ENCODE data around the gene NUDT22. TPM values are rescaled to one million over a fixed set of nuclear protein-coding genes. Genes with fewer than 3 reads are reported as not detected.

The NUDT22 gene
- total RNA-seq, 1 donor from 2014 or later: 11.2 TPM

DNA sequence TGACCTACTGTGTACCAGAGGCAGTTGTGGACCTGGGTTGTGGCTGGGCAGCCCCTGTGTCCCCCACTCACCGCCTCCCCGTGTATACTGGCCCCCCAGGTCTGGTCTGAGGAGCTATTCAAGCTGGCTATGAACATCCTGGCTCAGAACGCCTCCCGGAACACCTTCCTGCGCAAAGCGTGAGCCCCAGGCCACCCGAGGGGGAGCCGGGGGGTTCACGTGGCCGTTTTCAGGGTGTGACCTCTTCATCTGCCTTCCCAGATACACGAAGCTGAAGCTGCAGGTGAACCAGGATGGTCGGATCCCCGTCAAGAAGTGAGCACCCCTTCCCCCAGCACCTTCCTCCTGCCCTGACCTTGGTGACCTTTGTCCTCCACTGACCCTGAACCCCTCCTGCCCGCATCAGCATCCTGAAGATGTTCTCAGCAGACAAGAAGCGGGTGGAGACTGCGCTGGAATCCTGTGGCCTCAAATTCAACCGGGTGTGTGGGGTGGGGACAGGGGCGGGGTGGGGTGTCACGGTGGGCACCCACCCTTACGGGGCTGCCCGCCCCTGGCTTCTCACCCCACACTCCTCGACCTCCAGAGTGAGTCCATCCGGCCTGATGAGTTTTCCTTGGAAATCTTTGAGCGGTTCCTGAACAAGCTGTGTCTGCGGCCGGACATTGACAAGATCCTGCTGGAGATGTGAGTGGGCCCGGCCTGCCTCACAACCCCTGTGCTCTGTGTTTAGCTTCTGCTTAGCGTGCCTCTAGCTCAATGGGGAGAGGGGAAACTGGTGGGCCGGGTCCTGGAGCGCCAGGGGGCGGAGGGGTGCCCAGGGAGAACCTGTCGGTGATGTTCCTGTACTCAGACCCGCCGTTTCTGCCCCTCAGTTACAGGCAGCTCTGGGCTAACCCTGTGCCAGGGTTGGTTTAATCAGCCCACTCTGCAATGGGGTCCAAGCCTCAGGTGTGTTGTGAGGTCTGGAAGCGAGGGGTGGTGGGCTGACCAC, 29.4 kb downstream of the NUDT22 start:
- no peak for DNase-seq

DNA sequence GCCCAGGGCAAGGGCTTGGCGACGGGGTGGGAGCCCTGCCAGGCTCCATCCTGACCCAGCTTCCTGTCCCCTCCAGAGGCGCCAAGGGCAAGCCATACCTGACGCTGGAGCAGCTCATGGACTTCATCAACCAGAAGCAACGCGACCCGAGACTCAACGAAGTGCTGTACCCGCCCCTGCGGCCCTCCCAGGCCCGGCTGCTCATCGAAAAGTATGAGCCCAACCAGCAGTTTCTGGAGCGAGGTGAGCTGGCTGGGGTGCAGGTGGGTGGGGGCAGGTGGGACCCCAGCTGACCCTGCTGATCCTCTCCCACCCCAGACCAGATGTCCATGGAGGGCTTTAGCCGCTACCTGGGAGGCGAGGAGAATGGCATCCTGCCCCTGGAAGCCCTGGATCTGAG, 30.2 kb downstream of the NUDT22 start:
- DNase-seq: no peak

DNA sequence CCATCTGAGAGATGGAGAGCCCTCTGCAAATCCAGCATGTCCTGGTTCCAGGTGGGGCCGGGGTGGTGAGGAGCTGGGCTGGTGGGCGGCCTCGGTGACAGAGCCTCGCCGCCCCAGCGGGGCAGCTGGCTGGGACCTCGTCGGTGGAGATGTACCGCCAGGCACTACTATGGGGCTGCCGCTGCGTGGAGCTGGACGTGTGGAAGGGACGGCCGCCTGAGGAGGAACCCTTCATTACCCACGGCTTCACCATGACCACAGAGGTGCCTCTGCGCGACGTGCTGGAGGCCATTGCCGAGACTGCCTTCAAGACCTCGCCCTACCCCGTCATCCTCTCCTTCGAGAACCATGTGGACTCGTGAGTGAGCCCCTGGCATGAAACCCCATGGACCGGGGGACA, 32.3 kb downstream of the NUDT22 start:
- DNase-seq: no peak

DNA sequence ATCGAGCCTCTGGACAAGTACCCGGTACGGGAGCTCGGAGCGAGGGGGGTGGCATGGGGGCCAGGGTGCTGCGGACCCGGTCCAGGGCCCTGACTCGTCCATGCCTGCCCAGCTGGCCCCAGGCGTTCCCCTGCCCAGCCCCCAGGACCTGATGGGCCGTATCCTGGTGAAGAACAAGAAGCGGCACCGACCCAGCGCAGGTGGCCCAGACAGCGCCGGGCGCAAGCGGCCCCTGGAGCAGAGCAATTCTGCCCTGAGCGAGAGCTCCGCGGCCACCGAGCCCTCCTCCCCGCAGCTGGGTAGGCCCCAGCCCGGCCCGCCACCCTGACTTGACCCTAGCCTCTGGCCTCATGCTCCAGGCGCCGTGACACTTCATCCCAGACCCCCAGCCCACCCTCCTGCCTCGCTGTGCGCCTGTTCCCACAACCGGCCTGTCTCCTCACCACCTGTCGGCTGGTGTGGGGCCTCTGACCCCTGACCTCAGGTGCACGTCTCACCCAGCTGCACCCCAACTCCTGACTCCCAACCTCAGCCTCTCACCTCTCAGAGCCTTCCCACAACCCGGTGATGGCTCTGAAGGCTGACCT, 33.0 kb downstream of the NUDT22 start:
- no peak for DNase-seq

DNA sequence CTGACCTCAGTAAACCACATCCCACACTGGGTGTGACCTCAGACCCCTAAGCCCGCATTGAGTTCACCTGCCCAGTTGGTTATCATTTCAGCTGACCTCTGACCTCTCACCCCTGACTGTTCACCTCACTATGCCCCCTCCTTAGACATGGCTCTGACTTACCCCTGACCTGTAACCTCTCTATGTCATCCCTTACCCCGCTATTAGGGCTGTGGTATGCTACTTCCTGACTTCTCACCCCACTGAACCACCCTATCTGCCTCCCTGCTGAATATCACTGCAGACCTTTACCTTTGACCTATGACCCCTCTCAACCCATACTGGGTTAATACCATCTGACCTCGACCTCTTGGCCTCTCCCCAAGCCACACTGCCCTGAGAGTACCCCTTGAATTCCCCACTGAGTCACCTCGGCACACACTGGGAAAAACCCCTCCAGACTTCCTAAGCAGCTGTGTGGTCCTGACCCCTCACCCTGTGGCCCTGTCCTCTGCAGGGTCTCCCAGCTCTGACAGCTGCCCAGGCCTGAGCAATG, 33.5 kb downstream of the NUDT22 start:
- no peak for DNase-seq

DNA sequence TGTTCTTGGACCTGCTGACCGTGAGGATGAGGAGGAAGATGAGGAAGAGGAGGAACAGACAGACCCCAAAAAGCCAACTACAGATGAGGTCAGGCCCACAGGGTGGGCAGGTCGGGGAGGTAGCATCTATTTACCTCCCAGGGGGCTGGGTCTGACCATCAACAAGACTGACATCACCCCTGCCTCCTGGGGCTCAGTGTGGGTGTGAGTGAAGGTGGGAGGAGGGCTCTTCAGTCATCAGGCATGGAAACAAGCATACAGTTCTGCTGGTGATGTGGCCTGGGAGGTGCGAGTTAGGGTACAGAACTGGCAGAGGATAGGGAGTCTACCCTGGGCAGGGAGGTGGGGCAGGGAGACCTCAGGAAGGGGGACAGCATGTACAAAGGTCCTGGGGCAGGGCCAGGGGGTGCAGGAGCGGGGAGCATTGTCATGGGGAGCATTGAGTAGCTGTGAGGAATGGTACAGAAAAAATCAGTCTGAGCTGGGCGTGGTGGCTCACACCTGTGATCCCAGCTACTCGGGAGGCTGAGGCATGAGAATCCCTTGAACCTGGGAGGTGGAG, 34.2 kb downstream of the NUDT22 start:
- no peak for DNase-seq

DNA sequence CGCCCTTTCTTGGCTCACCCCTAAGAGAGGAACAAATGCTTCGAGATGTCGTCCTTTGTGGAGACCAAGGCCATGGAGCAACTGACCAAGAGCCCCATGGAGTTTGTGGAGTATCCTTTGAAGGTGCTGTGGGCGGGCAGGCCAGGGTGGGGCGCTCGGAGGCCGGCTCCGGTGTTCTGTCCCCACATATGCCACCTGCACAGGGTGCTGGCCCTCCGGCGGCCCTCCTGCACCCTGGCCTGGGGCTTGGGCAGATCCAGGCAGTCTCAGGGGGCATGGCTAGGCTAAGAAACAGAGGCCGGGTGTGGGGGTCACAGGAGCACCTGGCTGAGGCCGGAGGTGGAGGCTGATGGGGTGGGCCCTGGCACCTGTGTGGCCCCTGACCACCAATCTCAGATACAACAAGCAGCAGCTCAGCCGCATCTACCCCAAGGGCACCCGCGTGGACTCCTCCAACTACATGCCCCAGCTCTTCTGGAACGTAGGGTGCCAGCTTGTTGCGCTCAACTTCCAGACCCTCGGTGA, 35.5 kb downstream of the NUDT22 start:
- no peak for DNase-seq

DNA sequence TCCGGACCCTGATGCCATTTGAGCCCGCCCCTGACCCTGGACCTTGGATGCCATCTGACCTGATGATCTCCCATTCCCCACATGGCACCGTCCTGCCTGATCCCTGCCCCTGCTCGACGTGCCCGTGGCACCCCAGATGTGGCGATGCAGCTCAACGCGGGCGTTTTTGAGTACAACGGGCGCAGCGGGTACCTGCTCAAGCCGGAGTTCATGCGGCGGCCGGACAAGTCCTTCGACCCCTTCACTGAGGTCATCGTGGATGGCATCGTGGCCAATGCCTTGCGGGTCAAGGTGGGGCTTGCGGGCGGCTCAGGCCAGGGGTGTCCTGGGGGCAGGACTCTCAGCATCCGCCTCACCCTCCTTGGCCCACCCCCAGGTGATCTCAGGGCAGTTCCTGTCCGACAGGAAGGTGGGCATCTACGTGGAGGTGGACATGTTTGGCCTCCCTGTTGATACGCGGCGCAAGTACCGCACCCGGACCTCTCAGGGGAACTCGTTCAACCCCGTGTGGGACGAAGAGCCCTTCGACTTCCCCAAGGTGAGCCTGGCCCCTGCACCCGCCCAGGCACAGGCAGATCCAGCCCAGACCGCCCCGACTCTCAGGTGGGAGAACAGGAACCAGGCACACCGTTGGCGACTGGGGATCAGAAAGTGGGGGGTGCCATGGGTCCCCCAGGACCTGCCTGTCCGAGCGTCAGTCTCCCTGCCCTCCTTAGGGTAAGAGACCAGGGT, 36.4 kb downstream of the NUDT22 start:
- DNase-seq: no peak

DNA sequence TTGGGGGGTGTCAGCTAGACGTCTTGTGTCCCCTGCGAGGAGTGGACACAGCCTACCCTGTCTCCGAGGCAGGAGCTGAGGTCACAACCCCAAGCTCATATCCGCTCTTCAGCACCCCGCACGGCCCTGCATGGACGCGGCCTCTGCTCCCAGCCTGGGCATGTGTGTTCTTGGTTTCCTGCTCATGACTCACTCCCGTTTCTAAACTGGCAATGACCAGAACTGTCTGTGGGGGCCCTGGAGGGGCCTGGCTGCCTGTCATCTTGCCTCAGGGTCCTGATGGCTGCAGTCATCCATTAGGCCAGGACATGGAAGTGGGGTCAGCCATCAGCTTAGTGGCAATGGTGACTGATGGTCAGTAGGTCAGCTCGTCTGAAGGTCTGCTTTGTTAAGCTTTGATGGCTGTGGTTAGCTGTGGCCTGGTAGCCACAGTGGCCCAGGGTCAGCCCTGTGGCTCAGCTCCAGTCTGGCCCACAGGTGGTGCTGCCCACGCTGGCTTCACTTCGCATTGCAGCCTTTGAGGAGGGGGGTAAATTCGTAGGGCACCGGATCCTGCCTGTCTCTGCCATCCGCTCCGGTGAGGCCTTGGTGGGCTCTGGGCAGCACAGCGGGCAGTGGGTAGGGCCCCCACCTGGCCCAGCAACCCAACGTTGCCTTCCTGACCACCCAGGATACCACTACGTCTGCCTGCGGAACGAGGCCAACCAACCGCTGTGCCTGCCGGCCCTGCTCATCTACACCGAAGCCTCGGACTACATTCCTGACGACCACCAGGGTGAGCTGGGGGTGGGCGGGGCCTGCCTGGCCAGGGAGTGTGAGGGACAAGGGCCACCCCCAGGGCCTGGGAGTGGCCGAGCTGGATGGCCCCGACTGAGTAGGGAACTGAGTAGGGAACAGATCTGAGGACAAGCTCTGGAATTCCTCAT, 37.2 kb downstream of the NUDT22 start:
- DNase-seq: no peak

DNA sequence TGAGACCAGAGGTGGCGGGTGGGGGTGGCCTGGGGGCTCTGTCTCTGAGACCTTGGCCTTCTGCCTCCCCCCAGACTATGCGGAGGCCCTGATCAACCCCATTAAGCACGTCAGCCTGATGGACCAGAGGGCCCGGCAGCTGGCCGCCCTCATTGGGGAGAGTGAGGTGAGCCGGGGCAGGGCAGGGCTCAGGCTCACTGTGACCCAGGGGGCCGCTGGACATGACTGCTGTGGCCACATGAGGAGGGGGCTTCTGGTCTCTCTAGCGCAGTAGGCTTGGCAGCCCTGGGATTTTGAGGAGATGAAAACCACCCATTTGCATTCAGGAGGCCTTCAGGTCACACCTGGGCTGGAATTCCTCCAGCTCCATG, 37.9 kb downstream of the NUDT22 start:
- DNase-seq: no peak

DNA sequence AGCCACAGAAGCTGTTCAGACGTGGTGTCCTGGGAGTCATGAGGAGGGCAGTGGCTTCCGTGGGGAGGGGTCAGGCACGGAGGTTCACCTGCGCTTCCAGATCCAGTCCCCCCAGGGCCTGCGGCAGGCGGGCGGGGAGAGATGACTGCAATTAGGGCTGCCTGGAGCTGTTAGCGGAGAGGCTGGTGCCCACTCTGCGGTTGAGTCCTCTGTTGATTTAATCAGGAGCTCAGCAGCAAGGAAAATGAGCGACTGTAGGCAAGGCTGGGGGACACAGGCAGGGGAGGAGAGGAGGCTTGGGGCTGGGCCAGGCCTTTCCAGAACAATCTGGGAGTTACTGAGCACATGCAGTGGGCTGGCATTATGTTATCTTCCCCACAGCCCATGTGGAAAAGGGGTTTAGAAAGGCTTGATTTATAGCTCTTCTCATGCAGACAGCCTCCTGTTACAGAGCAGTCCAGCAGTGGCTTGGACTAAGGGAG, 38.3 kb downstream of the NUDT22 start:
- DNase-seq: no peak

DNA sequence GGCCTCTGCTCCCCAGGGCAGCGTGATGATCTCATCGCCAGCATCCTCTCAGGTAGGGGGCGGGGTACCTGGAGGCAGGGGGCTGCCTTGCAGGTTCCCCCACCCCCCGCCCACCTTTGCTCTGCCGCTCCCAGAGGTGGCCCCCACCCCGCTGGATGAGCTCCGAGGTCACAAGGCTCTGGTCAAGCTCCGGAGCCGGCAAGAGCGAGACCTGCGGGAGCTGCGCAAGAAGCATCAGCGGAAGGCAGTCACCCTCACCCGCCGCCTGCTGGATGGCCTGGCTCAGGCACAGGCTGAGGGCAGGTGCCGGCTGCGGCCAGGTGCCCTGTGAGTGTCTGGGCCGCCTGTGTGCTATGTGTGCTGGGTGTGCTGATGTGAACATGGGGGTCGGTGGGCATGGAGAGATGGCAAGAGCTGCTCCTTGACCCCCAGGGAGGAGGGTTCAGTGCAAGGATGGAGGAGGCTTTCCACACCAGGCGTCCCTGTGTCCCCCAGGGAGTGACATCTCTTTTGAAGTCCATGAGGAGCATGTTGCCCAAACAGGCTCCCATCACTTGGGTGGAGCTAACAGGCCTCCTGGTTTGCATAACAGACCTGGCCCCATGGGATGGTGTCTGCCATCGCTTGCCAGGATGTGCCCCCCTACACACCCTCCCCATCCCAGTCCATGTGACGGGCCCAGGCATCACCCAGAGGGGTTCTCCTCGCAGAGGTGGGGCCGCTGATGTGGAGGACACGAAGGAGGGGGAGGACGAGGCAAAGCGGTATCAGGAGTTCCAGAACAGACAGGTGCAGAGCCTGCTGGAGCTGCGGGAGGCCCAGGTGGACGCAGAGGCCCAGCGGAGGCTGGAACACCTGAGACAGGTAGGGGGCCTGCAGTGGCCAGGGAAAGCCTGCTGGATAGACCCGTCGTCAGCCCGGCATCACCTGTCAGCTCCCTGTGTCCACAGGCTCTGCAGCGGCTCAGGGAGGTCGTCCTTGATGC, 39.4 kb downstream of the NUDT22 start:
- DNase-seq: no peak

DNA sequence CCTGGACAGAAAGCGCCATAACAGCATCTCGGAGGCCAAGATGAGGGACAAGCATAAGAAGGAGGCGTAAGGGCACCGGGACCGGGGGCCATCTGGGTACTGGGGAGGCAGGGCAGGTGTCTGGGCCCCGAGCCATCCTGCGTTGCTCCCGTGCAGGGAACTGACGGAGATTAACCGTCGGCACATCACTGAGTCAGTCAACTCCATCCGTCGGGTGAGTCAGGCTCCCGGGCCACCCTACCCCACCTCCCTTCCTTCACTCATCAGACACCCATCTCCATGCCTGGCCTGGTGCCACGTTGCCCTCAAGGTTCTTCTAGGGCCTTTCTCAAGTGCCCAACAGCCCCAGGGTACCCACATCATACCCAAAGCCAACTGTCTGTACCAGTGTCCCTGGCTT, 40.3 kb downstream of the NUDT22 start:
- DNase-seq: no peak

DNA sequence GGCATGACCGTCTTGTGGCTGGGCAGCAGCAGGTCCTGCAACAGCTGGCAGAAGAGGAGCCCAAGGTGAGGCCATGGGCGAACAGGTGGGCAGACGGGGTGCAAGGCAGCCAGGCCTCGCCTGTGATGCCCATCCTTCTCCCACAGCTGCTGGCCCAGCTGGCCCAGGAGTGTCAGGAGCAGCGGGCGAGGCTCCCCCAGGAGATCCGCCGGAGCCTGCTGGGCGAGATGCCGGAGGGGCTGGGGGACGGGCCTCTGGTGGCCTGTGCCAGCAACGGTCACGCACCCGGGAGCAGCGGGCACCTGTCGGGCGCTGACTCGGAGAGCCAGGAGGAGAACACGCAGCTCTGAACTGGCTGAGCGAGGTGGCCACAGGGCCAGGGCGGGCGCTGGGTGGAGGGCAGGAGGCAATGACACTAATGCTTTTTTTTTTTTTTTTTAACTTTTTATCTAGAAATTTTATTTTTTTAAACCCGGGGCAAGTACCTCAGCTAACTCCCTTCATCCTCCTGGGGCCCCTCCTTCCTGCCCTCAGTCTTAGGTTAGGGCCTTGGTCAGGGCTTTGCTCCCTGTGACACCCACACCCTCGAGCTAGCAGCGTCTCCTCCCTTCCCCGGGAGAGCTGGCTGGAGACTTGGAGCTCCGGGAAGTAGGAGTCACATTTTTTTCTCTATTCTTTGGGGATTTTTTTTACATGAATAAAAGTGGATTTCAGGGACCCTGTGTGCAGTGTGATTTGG, 41.3 kb downstream of the NUDT22 start:
- DNase-seq: no peak

DNA sequence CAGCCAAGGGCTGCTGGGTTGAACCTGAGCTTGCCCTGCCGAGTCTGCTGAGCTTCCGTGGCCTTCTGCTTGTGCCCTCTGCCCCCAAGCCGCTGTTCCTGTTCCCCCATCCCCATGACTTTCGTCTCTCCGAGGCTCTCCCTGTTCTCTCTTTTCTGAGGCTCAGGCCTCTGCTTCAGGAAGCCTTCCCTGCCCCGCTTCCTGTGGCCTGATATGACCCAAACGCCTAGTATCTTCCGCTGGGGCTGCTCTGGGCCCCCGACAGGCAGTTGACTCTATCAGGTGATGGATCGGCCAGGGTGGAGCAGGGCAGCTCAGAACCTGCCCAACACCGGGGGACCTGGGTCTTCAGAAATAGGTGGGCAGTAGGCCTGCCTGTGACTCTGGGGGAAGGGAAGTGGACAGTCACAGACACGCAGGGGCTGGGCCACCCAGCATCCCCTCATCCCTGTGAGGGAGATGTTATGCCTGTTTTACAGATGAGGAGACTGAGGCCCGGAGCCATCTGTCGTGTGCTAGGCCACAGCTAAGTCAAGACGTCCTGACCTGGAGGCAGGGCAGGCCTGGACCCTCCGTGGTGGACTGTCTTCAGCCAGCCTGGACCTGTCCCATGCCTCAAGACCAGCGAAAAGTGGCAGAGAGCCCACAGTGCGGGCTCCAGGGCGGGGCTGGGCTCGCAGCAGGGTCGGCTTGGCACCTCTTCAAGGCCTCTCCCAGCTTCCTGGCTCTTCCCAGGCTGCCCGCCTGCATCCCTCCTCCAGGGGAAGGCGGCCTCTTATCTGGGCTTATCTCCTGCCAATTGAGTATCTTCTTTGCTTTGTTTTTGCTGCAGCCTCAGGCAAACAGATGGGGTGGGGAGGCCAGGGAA, 42.2 kb downstream of the NUDT22 start:
- no peak for DNase-seq

DNA sequence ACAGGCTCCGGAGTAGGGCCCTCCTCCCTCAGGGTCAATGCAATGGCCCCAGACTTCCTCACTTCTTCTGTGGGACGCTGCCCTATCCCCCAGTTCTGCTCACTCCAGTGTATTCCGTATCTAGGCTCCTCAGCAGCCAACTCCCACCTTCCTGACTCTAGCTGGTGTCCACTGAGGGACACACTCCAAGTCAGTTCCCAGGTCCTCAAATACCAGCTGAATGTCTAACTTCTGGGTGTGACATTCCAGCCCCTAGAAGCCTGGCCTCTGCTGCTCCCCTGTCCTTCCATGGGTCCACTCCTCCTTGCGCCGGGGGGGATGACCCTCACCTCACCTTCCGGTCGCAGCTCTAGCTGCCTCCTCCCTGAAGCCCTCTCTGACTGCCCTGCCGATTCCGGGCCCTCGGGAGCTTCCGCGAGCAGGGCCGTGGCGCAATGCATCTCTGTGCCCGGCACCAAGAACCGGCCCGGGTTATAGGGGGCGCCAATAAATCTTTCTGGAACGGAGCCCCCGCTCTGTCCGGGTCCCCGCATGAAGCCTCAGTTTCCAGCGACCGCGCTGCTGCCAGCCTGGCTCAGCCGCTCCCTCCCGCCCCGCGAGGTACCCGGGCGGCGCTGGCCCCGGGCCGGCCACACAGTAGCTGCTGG, 42.9 kb downstream of the NUDT22 start:
- DNase-seq: no peak

DNA sequence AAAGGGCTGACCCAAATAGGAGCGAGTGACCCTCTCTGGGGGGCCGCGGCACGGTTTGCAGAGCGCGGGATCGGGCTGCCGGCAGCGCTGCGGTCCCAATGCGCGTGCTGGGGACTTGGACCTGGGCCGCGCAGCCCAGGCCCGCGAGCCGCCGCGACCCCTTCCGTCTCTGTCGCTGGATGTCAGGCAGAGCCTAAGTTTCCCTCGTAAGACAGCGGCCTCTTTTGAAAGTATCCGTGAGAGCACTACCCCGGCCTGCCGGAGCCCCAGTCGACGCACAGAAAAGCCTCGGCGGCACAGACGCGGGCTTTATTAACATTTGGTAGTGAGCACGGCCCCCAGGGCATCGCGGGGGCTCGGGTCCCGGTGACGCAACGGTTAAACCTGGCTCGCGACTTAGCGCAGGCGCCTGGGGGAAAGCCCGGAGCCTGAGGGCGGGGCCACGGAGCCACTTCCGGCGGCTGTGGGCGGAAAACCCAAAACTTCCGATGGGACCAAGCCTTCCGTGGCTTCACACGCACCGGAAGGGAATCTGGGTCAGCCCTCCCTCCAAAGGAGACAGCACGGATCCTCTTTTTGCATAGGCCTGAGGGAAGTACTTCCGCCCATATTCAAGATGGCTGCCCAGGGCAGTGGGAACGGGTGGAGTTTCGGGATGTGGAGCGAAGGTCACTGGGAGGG, 43.6 kb downstream of the NUDT22 start:
- DNase-seq: peak; percentile 99

Measured in occipital lobe (tissue), 2 donors.